ENCODE results near the gene FN1. TPM values are rescaled to one million over a fixed set of nuclear protein-coding genes. Genes with fewer than 3 reads are reported as not detected.

Gene FN1
- total RNA-seq, 1 donor from 2014 or later = 717 TPM

- no peak for DNase-seq
These were observed 5.9 kb upstream of the FN1 start for GRCh38 chr2:215441560-215442400.

- no peak for DNase-seq
These were observed 4.2 kb upstream of the FN1 start for GRCh38 chr2:215439980-215440512.

GRCh38 chr2:215439404-215439803, 3.5 kb upstream of the FN1 start:
- DNase-seq = no peak

GRCh38 chr2:215437614-215438013, 1.7 kb upstream of the FN1 start:
- DNase-seq = no peak

GRCh38 chr2:215436705-215437565, 1.1 kb upstream of the FN1 start:
- DNase-seq = peak; percentile 50

- peak; percentile 72 for DNase-seq
These were observed 493 bp downstream of the FN1 start for GRCh38 chr2:215435280-215435869.

GRCh38 chr2:215434447-215435279, 1.2 kb downstream of the FN1 start:
- DNase-seq = peak; percentile 58

GRCh38 chr2:215432759-215433594, 2.9 kb downstream of the FN1 start:
- no peak for DNase-seq

GRCh38 chr2:215431778-215432758, 3.8 kb downstream of the FN1 start:
- no peak for DNase-seq

GRCh38 chr2:215431290-215431689, 4.6 kb downstream of the FN1 start:
- no peak for DNase-seq

- no peak for DNase-seq
These were observed 5.2 kb downstream of the FN1 start for GRCh38 chr2:215430528-215431187.

- DNase-seq = no peak
These were observed 6.4 kb downstream of the FN1 start for GRCh38 chr2:215429424-215429823.

- no peak for DNase-seq
These were observed 7.6 kb downstream of the FN1 start for GRCh38 chr2:215428060-215428910.

GRCh38 chr2:215427585-215427984, 8.3 kb downstream of the FN1 start:
- no peak for DNase-seq

- DNase-seq = no peak
These were observed 10.7 kb downstream of the FN1 start for GRCh38 chr2:215425021-215425782.

- DNase-seq = no peak
These were observed 11.8 kb downstream of the FN1 start for GRCh38 chr2:215423928-215424540.

- DNase-seq = no peak
These were observed 12.6 kb downstream of the FN1 start for GRCh38 chr2:215423234-215423633.
